Tibial nerve (tissue), 4 donors: ENCODE data around the gene SCN5A. TPM values are rescaled to one million over a fixed set of nuclear protein-coding genes. Genes with fewer than 3 reads are reported as not detected.

Experiments used
- DNase-seq, 2 donors: peaks; one replicate each; pipeline ENCODE4 v3.0.0-alpha.2; 2019; ENCODE audit warnings: low spot score in 2 of 2
- H3K27ac ChIP-seq, 4 donors: fragments of 200-600 bp; sonication (generic) in 3 of 4; one replicate each; pipeline ENCODE4 v1.5.1; 2017 to 2019; ENCODE audit warnings: mild to moderate bottlenecking in 1 of 4
- H3K27me3 ChIP-seq, 2 donors: fragments of 200-600 bp; sonication (generic) in 1 of 2; one replicate each; pipeline versions ENCODE4 v1.5.1 to v1.6.0; 2017 to 2019
- H3K36me3 ChIP-seq, 3 donors: fragments of 200-600 bp; sonication (generic); one replicate each; pipeline ENCODE4 v1.5.1; 2018 to 2019
- H3K4me1 ChIP-seq, 4 donors: fragments of 200-600 bp; sonication (generic) in 3 of 4; one replicate each; pipeline ENCODE4 v1.5.1; 2017 to 2019
- H3K4me3 ChIP-seq, 4 donors: fragments of 200-600 bp; sonication (generic) in 3 of 4; one replicate each; pipeline ENCODE4 v1.5.1; 2017 to 2019; ENCODE audit warnings: mild to moderate bottlenecking in 1 of 4, moderate library complexity in 1 of 4
- H3K9me3 ChIP-seq, 4 donors: fragments of 200-600 bp; sonication (generic) in 3 of 4; one replicate each; pipeline ENCODE4 v1.5.1; 2017 to 2019
- CTCF ChIP-seq, 5 experiments: fragments of 200-600 bp in 3 of 5; fragments of 450-650 bp in 2 of 5; sonication (generic) in 3 of 5; IDR thresholded peaks; one replicate each; pipeline ENCODE4 v1.5.1; 2016 to 2019; ENCODE audit warnings: antibody characterized with exemption in 5 of 5, mild to moderate bottlenecking in 3 of 5, moderate library complexity in 2 of 5
- EP300 ChIP-seq, 2 donors: sonication (generic); formaldehyde crosslinking; IDR thresholded peaks; one replicate each; pipeline ENCODE4 v1.6.1; 2017; ENCODE audit warnings: antibody characterized with exemption in 2 of 2, mild to moderate bottlenecking in 1 of 2
- POLR2A ChIP-seq, 2 donors: fragments of 450-650 bp; IDR thresholded peaks; one replicate each; pipeline ENCODE4 v1.6.1; 2017; ENCODE audit warnings: antibody characterized with exemption in 2 of 2, mild to moderate bottlenecking in 2 of 2, moderate library complexity in 2 of 2
- WGBS, 2 donors: methylation state at CpG; one replicate each; pipeline ENCODE4 v1.1.5; 2018; 5-methylcytosine and 5-hydroxymethylcytosine counted together
- total RNA-seq, 4 donors: library from RNA; depleted of rRNA; stranded (reverse); fragments of >200 nt; gene quantifications; one replicate each; pipeline ENCODE4 v1.1.0, GENCODE V29; 2016

Gene SCN5A
- total RNA-seq, 4 donors from 2014 or later = 0.44 to 2.7 (median 1.8) TPM

GRCh38 chr3:38662544-38662943 is 13.1 kb upstream of the SCN5A start:
- no peak for TF ChIP-seq EP300 (IDR thresholded peaks at IDR 0.05)
- TF ChIP-seq CTCF (IDR thresholded peaks at IDR 0.05) = no peak
- TF ChIP-seq POLR2A (IDR thresholded peaks at IDR 0.05) = no peak
- no peaks in the 10 kb centered on the region for H3K4me1 ChIP-seq
- no peak overlapping the region for H3K4me3 ChIP-seq
- H3K27ac ChIP-seq = no peak overlapping the region
- H3K9me3 ChIP-seq = peaks cover 0 to 29% (median 2%) of the 10 kb centered on the region in 4 donors
- no peak for DNase-seq
- H3K27me3 ChIP-seq = peaks cover 0 to 11% of the 10 kb centered on the region in 2 donors
- 32 to 54% methylated on average over 4 of the region's 4 CpGs for WGBS, 2 donors
- no peaks in the 10 kb centered on the region for H3K36me3 ChIP-seq

DNA sequence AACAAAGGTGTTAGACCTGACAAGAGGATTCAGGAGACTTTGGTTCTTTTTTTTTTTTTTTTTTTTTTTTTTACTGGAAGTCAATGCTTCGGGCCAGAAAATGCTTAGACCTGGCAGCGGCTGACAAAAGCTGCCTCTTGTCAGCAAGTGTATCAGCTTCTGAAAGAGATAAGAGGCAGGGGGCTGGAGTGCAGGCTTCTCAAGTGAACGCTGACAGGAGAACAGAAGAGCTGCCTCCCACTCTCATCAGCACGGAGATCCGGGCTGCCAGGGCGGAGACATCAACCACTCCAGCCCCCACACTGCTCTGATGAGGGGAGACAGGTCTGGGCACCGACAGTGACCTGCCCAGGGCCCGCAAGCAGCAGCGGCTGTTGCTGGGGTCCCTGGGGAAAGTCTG is 9.4 kb upstream of the SCN5A start:
- Histone ChIP-seq H3K27ac (no peak overlapping the region), H3K36me3 (no peaks in the 10 kb centered on the region), H3K9me3 (peaks cover 0 to 27% (median 2%) of the 10 kb centered on the region in 4 donors), H3K4me1 (no peaks in the 10 kb centered on the region), H3K27me3 (peaks cover 0 to 26% of the 10 kb centered on the region in 2 donors), H3K4me3 (no peak overlapping the region)
- no peak for DNase-seq
- no peak for TF ChIP-seq POLR2A (IDR thresholded peaks at IDR 0.05)
- no peak for TF ChIP-seq CTCF (IDR thresholded peaks at IDR 0.05)
- no peak for TF ChIP-seq EP300 (IDR thresholded peaks at IDR 0.05)
- WGBS, 2 donors = 31 to 44% methylated on average over 9 of the region's 9 CpGs

DNA sequence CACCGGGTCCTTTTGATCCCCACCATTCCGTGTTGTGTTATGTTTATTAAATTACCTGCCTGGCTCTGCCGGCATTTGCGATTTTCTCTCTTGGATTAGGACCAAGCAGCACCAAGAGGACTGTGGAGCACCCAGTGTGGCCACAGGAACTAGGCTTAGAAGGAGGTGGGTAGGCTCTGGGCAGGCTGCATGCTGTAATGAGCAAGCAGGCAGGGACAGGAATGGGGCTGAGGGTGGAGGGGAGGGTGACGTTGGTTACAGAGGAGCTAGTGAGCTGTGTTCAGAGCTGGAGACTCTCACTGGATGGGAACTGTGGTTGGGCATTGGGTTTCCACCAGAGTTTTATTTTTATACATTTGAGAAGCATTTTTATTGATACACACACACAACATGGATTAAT is 7.9 kb upstream of the SCN5A start:
- Histone ChIP-seq H3K4me1 (no peaks in the 10 kb centered on the region), H3K27me3 (peaks cover 0 to 26% of the 10 kb centered on the region in 2 donors), H3K9me3 (peaks cover 0 to 12% (median 0%) of the 10 kb centered on the region in 4 donors), H3K27ac (no peak overlapping the region), H3K36me3 (no peaks in the 10 kb centered on the region), H3K4me3 (no peak overlapping the region)
- WGBS, 2 donors = 54 to 58% methylated on average over 5 of the region's 5 CpGs
- TF ChIP-seq POLR2A (IDR thresholded peaks at IDR 0.05) = no peak
- no peak for TF ChIP-seq CTCF (IDR thresholded peaks at IDR 0.05)
- TF ChIP-seq EP300 (IDR thresholded peaks at IDR 0.05) = no peak
- no peak for DNase-seq

DNA sequence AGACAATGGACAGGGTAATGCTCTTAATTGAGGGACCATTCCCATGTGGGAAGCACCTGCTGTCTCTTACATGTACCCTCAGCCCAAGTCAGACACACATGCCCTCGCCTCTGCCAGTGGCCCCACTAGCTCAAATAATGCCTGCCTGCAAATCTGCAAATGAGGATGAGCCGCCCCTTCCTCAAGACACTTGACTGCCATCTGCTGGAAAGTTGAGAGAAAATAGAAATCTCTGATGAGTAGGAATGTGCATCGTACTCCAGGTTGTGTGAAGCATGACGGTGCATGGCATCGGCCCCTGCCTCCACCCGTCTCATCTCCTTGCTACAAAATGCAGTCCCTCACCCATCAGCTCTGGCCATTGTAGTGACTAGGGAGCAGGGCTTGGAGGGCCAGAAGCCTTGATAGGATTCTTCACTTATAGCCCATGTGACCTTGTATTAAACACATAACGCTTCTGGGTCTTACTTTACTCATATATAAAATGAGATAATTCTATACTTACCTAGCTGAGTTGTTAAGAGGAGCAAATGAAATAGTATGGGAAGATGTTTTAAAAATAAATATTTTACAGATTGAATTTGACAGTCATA is 6.3 kb upstream of the SCN5A start:
- peaks cover 0 to 33% of the 10 kb centered on the region in 2 donors for H3K27me3 ChIP-seq

More for the DNA sequence above, 6.3 kb upstream of the SCN5A start:
- H3K4me1 ChIP-seq = peaks cover 0 to 4% (median 2%) of the 10 kb centered on the region in 4 donors
- no peak for DNase-seq
- H3K4me3 ChIP-seq = no peak overlapping the region
- TF ChIP-seq POLR2A (IDR thresholded peaks at IDR 0.05) (no peak), EP300 (IDR thresholded peaks at IDR 0.05) (no peak), CTCF (IDR thresholded peaks at IDR 0.05) (peak in 2 of 5 experiments; percentile 11 to 20)
- no peak overlapping the region for H3K27ac ChIP-seq
- H3K9me3 ChIP-seq = no peaks in the 10 kb centered on the region
- H3K36me3 ChIP-seq = no peaks in the 10 kb centered on the region
- 9 to 18% methylated on average over 7 of the region's 7 CpGs for WGBS, 2 donors
